ENCODE measurements around the gene ACSM2B.
"Not testable (repeated sequence)": the region's sequence is repeated elsewhere in the genome, so short reads cannot be mapped to it uniquely, and the experiment has no call there.

DNA sequence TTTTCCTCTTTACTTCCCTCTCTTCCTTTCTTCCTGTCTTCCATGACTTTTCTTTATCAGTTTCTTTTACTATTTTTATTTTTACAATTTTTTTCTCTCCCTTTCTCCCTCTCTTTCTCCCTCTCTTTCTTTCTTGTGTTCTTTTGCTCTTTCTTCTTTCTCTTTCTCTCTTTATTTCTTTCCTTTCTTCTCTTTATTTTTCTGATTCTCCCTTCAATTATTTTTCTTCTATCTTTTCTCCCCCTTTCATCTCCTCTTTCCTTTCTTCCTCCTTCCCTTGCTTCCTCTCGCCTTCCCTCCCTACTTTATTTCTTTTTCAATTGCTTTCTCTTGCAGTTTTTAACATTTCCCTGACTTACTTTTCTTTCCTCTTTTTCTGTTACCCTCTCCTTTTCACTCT is 39.5 kb downstream of the ACSM2B start:
- not testable (repeated sequence) for TF ChIP-seq ZNF70 (CRISPR knock-in tag; IDR thresholded peaks at IDR 0.05); ARNTL (CRISPR knock-in tag; IDR thresholded peaks at IDR 0.05; ENCODE audit: borderline replicate concordance, low read depth); CSRNP3 (CRISPR knock-in tag; IDR thresholded peaks at IDR 0.05); ZC3H10 (CRISPR knock-in tag; IDR thresholded peaks at IDR 0.05); GLIS3 (CRISPR knock-in tag; IDR thresholded peaks at IDR 0.05); CREB5 (CRISPR knock-in tag; IDR thresholded peaks at IDR 0.05; ENCODE audit: low read depth); PATZ1 (CRISPR knock-in tag; IDR thresholded peaks at IDR 0.05; ENCODE audit: borderline replicate concordance); CSDC2 (CRISPR knock-in tag; IDR thresholded peaks at IDR 0.05); PPARA (CRISPR knock-in tag; IDR thresholded peaks at IDR 0.05; ENCODE audit: borderline replicate concordance); BACH2 (CRISPR knock-in tag; IDR thresholded peaks at IDR 0.05; ENCODE audit: borderline replicate concordance)

Data from SK-N-SH treated with all-trans-retinoic acid at 6 μM for 48 hours (cell line).